ENCODE data around the gene SLC14A1.

- TF ChIP-seq CTCF (IDR thresholded peaks at IDR 0.05) (no peak), POLR2A (IDR thresholded peaks at IDR 0.05) (no peak)
Observed at GRCh38 chr18:45684341-45685115, 39.5 kb upstream of the SLC14A1 start.
